ENCODE measurements around the gene RBBP8NL.
"Not testable (repeated sequence)": the region's sequence is repeated elsewhere in the genome, so short reads cannot be mapped to it uniquely, and the experiment has no call there.

Gene RBBP8NL

DNA sequence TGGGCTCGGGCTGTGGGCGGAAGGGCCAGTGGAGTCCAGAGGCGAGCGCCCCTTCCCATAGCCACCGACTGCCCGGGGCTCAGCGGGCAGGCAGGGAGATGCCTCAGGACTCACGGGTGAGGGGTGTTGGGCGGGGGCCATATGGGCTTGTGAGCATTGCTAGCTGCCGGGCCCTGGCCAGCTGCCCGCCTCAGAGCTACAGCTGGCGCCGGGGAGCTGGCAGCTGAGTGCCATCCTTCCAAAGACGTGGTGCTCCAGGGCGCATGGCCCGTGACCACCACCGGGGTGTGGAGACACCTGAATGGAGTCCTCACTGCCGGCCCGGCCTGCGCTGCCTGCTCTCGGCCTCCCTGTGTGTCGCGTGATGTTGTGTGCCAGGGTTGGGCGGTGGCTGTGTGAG lies 10.6 kb upstream of the RBBP8NL start:
- H3K27ac Mint-ChIP-seq: no peak overlapping the region

DNA sequence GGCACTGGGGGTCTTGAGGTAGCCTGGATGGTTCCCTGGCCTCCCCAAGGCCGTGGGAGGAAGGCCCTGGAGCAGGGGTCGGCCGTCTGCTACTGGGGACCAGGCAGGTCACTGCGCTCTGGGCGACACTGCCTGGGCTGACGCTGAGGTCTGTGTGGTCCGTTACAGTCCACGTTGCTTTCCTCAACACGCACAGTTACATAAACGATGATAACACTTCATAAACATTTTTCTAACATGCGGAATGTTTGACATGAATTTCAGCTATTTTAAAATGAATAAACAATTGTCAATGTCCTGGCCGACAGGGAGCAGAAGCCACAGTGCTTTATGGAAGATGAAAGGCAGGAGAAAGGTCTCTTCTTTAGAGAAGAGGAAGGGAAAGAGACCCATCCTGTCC lies 10.2 kb upstream of the RBBP8NL start:
- no peaks in the 10 kb centered on the region for H3K4me1 Mint-ChIP-seq
- DNase-seq (no peak), ATAC-seq (no peak)
- H3K4me3 Mint-ChIP-seq: no peak overlapping the region
- H3K9me3 Mint-ChIP-seq: no peaks in the 10 kb centered on the region
- peaks cover 30% of the 10 kb centered on the region for H3K27me3 Mint-ChIP-seq
- no peak overlapping the region for H3K27ac Mint-ChIP-seq
- no peaks in the 10 kb centered on the region for H3K36me3 Mint-ChIP-seq (ENCODE audit: low read depth)

More for the DNA sequence above, 10.6 kb upstream of the RBBP8NL start:
- H3K27me3 Mint-ChIP-seq: peaks cover 29% of the 10 kb centered on the region
- H3K4me3 Mint-ChIP-seq: no peak overlapping the region
- no peaks in the 10 kb centered on the region for H3K9me3 Mint-ChIP-seq
- ATAC-seq (no peak), DNase-seq (no peak)
- no peaks in the 10 kb centered on the region for H3K4me1 Mint-ChIP-seq
- H3K36me3 Mint-ChIP-seq (ENCODE audit: low read depth): no peaks in the 10 kb centered on the region

DNA sequence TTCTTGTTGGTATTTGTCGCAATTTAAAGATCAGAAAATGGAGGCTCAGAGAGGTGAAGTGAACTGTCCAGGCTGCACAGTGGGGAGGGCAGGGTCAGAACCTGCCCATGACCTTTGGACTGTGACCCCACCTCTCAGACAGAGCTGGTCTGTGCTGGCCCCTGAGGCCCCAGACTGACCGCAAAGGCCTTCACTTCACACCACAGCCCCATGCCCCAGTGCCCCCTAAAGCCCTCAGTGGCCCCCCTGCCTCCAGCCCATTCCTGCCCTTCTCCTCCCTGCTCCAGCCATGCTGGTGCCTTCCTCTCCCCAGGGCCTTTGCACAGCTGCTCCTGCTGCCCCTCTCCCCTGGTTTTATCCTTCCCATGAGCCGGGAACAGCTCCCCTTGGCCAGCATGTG lies 9.4 kb upstream of the RBBP8NL start:
- H3K27ac Mint-ChIP-seq: no peak overlapping the region
- no peak for DNase-seq
- no peaks in the 10 kb centered on the region for H3K4me1 Mint-ChIP-seq
- ATAC-seq: no peak
- H3K27me3 Mint-ChIP-seq: peaks cover 30% of the 10 kb centered on the region
- no peaks in the 10 kb centered on the region for H3K9me3 Mint-ChIP-seq
- H3K4me3 Mint-ChIP-seq: no peak overlapping the region
- no peaks in the 10 kb centered on the region for H3K36me3 Mint-ChIP-seq (ENCODE audit: low read depth)

DNA sequence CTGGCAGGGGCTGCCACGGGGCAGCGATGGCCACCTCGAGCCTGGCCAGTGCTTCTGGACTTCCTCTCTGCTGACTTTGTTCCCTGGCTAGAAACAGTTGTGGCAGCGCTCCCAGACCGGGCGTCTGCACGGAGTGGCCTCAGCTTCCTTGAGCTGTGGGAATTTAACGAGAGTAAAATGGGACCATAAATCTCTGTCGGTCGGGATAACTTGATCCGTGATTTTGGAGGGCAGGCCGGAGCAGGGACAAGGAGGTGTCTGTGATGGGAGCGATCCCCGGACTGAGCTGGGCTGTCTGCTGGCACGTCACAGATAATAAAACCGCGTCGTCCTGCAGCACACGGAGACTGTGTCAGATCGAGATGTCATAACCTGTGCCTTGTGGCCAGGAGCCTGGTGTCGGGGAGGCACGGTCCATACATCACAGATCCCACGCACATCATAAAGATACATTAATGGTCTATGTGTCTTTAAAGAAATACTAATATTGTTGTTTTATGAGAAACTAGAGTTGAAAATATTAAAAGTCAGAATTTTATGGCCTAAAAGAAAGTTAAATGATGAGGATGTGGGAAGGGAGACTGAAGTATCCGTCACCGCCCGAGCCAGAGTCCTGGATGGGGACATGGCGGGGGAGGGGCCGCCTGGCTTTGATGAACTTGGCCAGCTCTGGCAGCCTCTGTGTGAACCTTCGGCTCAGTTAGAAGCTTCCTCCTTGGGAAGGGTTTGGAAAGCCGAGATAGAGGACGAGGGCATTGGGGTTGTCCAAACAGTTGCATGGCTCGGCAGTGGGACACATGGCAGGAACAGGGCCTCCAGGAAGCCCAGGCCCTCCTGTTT lies 6.5 kb upstream of the RBBP8NL start:
- no peaks in the 10 kb centered on the region for H3K36me3 Mint-ChIP-seq (ENCODE audit: low read depth)
- H3K4me1 Mint-ChIP-seq: no peaks in the 10 kb centered on the region
- H3K9me3 Mint-ChIP-seq: no peaks in the 10 kb centered on the region
- peaks cover 31% of the 10 kb centered on the region for H3K27me3 Mint-ChIP-seq
- DNase-seq (no peak), ATAC-seq (no peak)
- no peak overlapping the region for H3K4me3 Mint-ChIP-seq
- H3K27ac Mint-ChIP-seq: no peak overlapping the region

DNA sequence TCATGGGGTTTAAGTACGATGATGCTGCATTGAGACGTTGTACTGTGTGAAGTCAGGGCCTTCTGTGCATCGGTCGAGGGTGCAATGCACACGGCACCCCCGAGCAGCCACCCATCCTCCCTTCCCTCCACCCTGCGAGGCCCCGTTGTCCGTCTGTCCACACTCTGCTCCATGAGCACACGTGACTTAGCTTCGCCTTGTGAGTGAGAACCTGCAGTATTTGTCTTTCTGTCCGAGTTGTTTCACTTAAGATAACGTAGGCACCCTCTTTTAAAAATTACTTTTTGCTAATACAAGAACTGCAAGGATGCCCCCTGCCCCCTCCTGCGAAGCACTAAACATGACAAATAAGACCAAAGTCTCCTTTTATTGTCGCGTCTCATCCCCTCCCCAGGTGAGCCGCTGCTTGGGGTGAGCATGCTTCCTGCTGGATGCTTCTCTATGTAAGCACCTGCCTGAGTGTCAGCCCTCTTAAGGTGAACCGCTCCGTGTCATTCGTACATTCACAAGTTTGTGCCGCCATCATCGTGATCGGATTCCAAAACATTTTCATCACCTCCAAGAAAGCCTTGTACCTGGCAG lies 3.6 kb upstream of the RBBP8NL start:
- peaks cover 26% of the 10 kb centered on the region for H3K27me3 Mint-ChIP-seq
- no peaks in the 10 kb centered on the region for H3K36me3 Mint-ChIP-seq (ENCODE audit: low read depth)
- H3K4me3 Mint-ChIP-seq: no peak overlapping the region
- ATAC-seq (no peak), DNase-seq (no peak)
- no peak overlapping the region for H3K27ac Mint-ChIP-seq
- H3K4me1 Mint-ChIP-seq: no peaks in the 10 kb centered on the region
- no peaks in the 10 kb centered on the region for H3K9me3 Mint-ChIP-seq

DNA sequence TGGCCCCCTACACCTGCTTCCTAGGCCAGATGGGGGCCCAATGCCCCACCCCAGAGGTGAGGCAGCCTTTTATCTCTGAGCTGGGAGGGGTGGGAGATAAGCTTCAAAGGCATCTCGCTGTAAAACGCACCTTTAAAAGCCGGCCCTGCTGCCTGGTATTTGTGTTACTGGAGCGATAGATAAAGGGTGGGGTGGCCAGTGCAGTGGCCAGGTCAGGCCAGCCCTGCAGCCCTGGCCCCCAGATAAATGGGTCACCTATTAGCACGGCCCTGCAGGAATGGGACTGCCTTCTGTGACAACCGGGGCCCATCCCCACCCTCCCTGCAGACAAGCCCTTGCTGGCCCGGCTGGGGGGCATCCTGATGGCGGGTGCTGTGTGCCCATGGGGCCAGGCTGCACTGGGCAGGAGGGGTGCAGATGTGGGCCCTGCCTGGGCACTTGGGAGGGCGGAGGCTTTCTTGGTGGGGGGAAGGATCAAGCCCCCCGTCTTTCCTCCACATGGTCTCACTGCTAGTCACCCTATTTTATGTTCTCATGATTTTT lies 3.0 kb upstream of the RBBP8NL start:
- Mint-ChIP-seq H3K36me3 (ENCODE audit: low read depth) (no peaks in the 10 kb centered on the region), H3K9me3 (no peaks in the 10 kb centered on the region), H3K27me3 (peaks cover 21% of the 10 kb centered on the region), H3K4me3 (no peak overlapping the region), H3K27ac (no peak overlapping the region), H3K4me1 (no peaks in the 10 kb centered on the region)
- ATAC-seq (no peak), DNase-seq (no peak)

DNA sequence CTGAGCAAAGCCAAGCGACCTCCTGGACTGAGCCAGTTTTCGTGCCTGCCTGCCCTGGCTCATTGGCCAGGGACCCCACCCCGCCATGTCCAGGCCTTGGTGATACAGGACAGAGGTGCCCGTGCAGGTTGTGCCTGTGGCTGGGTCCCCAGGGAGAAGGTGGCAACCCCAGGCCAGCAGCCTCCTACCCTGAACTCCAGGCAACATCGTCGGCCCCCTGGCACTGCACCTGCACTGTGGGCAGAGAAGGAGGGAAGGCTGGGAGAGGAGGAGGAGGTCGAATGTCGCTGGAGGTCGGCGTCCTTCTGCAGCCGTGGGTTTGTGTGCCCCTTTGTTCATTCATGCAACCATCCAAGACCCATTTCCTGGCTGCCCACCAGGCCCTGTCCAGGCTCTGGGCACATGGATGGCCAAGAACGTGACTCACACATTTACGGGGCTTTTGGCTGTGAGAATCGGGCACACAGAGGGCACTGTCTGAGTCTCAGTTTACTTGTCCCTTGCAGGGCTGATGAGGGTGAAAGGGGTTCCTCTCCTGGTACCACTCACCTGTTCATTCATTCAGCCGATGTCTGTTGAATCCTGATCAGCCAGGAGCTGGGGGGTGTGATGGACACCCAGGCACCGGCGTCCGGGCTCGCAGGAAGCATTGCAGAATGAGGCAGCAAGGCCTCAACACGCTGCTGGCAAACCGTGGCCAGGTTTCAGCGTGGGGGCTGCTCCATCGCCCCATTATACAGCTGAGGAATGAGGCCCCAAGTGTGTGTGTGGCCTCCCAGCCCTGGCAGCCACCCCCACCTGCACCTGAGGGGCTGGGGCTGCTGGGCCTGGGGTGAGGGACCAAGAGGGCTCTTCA lies 2.3 kb upstream of the RBBP8NL start:
- peaks cover 15% of the 10 kb centered on the region for H3K27me3 Mint-ChIP-seq
- no peak for ATAC-seq
- no peaks in the 10 kb centered on the region for H3K9me3 Mint-ChIP-seq
- no peak overlapping the region for H3K27ac Mint-ChIP-seq
- no peak overlapping the region for H3K4me3 Mint-ChIP-seq
- H3K36me3 Mint-ChIP-seq (ENCODE audit: low read depth): no peaks in the 10 kb centered on the region
- no peaks in the 10 kb centered on the region for H3K4me1 Mint-ChIP-seq
- DNase-seq: no peak

DNA sequence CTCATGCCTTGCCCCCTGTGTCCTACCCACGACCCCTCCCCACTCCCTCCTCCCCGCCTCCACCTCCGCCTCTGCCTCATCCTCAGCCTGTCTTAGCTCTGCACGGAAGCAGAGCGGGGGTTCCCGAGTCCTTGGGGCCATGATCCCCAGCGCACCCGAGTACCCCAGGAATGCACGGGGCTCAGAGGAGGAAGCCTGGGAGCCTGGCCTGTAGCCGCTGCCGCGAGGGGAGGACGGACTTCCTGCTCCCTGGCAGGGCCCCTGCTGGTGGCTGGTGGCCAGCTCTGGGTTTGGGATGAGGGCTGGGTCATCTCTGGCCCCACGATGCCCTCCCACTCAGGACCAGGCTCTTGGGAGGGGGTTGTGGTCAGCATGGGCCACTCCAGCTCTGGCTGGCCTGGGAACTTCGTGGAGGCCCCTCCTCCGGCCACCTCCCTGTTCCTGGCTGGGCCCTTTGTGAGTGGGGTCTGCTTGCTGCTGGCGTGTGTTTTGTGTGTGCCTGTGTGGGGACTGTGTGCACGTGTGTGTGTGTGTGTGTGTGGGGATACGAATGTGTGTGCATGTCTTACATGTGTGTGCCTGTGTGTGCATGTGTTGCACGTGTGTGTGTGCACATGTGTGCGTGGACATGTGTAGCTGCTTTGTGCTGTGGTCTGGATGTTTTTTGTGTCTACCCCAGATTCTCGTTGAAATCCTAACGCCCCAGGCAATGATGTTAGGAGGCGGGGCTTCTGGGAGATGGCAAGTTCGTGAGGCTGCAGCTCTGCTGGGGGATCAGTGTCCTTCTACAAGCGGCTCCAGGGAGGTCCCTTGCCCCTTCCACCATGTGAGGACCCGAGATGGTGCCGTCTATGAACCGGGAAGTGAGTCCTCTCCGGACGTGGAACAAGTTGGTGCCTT lies 1.3 kb upstream of the RBBP8NL start:
- Mint-ChIP-seq H3K4me3 (no peak overlapping the region), H3K27ac (no peak overlapping the region), H3K27me3 (peaks cover 5% of the 10 kb centered on the region), H3K36me3 (ENCODE audit: low read depth) (no peaks in the 10 kb centered on the region), H3K4me1 (no peaks in the 10 kb centered on the region), H3K9me3 (no peaks in the 10 kb centered on the region)
- ATAC-seq (no peak), DNase-seq (no peak)

DNA sequence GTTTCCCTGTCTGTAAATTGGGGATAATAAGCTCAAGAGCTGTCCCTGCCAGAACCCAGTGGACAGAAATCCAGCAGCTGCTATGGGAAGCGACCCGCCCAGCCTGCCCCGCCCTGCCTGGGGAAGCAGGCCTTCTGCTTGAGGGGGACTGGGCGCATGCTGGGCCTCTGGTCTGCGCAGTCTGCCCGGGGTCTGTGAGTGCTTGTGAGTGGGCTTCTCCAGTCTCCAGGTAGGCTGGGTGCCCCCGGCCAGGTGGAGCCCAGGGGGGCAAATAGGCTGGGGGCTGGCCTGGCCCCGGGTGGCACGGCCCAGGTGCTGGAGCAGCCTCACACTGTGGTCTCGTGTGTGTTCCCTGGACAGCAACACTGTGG lies 648 bp upstream of the RBBP8NL start:
- Mint-ChIP-seq H3K27ac (no peak overlapping the region), H3K4me1 (no peaks in the 10 kb centered on the region), H3K36me3 (ENCODE audit: low read depth) (no peaks in the 10 kb centered on the region), H3K9me3 (no peaks in the 10 kb centered on the region), H3K27me3 (peaks cover 4% of the 10 kb centered on the region), H3K4me3 (no peak overlapping the region)
- ATAC-seq: no peak
- DNase-seq: no peak

DNA sequence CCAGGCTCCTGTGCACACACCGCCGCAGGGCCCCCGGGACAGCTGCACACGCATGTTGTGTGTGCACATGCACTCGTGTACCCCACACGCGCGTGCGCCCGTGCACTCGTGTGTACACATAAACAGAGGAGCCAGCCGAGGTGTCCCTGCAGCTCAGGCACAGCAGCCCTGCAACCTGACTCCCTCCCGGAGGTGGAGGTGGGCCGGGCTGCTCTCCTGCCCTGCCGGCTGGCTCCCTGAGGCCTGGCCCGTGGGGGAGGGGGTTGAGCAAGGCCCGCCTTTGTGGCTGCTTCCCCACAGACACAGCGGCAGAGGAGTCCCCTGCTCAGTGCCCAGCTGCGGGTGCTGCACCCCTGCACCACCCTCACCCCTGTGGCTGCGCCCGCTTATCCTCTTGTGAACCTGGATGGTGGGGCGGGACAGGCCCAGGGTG lies 624 bp downstream of the RBBP8NL start:
- no peaks in the 10 kb centered on the region for H3K36me3 Mint-ChIP-seq (ENCODE audit: low read depth)
- no peak for DNase-seq
- no peaks in the 10 kb centered on the region for H3K9me3 Mint-ChIP-seq
- H3K4me3 Mint-ChIP-seq: no peak overlapping the region
- peaks cover 3% of the 10 kb centered on the region for H3K27me3 Mint-ChIP-seq
- ATAC-seq: no peak
- no peaks in the 10 kb centered on the region for H3K4me1 Mint-ChIP-seq
- no peak overlapping the region for H3K27ac Mint-ChIP-seq

DNA sequence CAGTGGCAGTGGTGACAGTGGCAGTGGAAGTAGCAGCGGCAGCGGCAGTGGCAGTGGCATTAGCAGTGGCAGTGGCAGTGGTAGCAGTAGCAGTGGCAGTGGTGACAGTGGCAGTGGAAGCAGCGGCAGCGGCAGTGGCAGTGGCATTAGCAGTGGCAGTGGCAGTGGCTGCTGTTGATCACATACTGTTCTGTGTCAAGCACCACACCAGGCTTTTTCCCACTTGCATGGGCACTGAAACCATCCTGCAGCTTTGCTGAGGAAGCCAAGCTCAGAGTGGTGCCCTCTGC lies 1.3 kb downstream of the RBBP8NL start:
- not testable (repeated sequence) for H3K36me3 Mint-ChIP-seq (ENCODE audit: low read depth); H3K9me3 Mint-ChIP-seq; DNase-seq; H3K27ac Mint-ChIP-seq; H3K4me1 Mint-ChIP-seq; H3K27me3 Mint-ChIP-seq; H3K4me3 Mint-ChIP-seq; ATAC-seq

DNA sequence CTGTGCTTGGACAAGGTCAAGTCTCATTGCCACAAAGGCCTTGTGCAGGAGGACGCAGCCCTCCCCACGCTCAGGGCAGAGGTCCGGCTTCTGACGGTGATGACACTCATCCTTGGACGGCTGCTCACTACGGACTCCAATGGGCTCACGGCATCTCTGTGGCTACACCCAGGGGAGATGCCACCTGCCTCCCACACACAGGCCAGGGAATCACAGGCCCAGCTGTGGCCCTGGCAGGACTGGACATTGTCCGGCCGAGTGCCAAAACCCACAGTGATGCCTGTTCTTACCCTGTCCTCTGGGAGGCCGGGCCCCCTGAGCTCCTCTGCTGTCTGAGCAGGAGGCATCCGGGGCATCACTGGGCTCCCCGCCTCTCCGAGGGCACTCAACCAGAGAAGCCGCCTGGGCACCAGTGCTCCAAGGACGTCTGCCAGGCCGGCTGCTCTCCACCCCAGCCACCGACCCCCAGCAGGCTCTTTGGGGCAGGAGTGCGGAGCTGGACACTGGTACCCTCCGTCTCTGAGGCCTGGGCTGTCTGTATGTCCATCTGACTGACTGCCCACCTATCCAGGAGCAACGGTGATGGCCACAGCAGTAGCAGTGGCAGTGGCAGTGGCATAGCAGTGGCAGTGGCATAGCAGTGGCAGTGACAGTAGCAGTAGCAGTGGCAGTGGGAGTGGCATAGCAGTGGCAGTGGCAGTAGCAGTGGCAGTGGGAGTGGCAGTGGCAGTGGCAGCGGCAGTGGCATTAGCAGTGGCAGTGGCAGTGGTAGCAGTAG lies 1.9 kb downstream of the RBBP8NL start:
- Mint-ChIP-seq H3K36me3 (ENCODE audit: low read depth) (no peaks in the 10 kb centered on the region), H3K27me3 (peaks cover 3% of the 10 kb centered on the region), H3K27ac (no peak overlapping the region)

DNA sequence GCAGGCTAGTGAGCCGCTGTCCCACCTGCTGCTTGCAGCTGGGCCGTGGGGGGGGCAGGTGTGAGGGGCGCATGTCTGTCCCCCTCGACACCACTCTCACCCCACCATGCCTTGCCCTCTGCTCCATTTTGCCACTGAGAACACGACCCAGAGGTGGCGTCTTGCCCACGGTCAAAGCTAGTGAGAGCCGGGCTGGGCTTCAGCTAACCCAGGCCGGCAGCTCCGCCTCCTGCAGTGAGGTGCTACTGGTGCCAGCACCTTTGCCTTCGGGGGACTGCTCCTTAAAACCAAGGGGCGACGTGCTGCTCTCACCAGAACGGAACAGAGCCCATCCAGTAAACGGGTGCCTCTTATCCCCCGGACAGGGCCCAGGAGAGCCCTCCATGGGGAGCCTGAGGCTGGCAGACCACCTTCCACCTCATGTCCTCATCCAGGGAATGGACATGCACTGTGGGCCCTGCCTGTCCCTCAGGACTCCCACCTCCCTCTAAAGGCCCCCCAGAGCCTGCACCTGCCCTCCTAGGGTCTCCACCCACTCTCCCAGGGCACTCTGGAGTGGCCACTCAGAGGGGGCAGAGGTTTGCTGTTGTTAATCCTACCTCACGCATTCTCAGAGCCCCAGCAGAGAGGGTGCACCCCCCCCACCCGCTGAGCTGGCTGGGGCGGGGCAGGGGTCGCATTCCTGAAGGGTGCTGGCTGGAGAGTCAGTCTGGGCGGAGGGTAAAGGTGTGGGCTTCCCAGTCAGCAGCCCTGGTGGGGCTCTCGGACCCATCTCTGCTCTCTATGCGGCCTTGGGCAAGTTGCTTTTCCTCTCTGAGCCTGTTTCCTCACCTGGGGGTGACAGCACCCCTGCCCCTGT lies 2.9 kb downstream of the RBBP8NL start:
- Mint-ChIP-seq H3K27me3 (peaks cover 3% of the 10 kb centered on the region), H3K36me3 (ENCODE audit: low read depth) (no peaks in the 10 kb centered on the region), H3K27ac (no peak overlapping the region), H3K4me3 (no peak overlapping the region), H3K4me1 (no peaks in the 10 kb centered on the region), H3K9me3 (no peaks in the 10 kb centered on the region)
- ATAC-seq: no peak
- DNase-seq: no peak

More for the DNA sequence above, 1.9 kb downstream of the RBBP8NL start:
- H3K9me3 Mint-ChIP-seq: no peaks in the 10 kb centered on the region
- ATAC-seq (no peak), DNase-seq (no peak)
- no peak overlapping the region for H3K4me3 Mint-ChIP-seq
- H3K4me1 Mint-ChIP-seq: no peaks in the 10 kb centered on the region
